SK-N-MC (cell line): Measurements from ENCODE around the gene ANK3.

Source experiments
- EZH2 ChIP-seq: fragments of 200-600 bp; sonication (generic); IDR thresholded peaks from one replicate; pipeline ENCODE4 v1.6.1; 2017; ENCODE audit warnings: antibody characterized with exemption
- FOXP2 ChIP-seq: optimal IDR thresholded peaks from 2 replicates; pipeline ENCODE3; 2011; ENCODE audit warnings: mild to moderate bottlenecking, moderate library complexity; ENCODE audit not compliant: insufficient read depth; ENCODE audit errors: extremely low read length, control extremely low read depth
- POLR2AphosphoS5 ChIP-seq: IDR thresholded peaks from 2 replicates; pipeline ENCODE4 v1.6.1; 2012; ENCODE audit warnings: mild to moderate bottlenecking, low read depth, low read length, borderline replicate concordance

GRCh38 chr10:60332371-60332770 is 57.3 kb downstream of the ANK3 start:
- TF ChIP-seq POLR2AphosphoS5, result no peak
- no peak for TF ChIP-seq EZH2
- no peak for TF ChIP-seq FOXP2
